Putamen (tissue), 1 donor: ENCODE measurements around the gene ANKS1A.

Experiments
- DNase-seq: peaks from one replicate; pipeline ENCODE4 v3.0.0-alpha.2; 2016; ENCODE audit warnings: low spot score

Gene ANKS1A

GRCh38 chr6:35042031-35042815 is 153.2 kb downstream of the ANKS1A start:
- no peak for DNase-seq

- DNase-seq: no peak
Measured at GRCh38 chr6:35043381-35044130, 154.5 kb downstream of the ANKS1A start.

GRCh38 chr6:35044145-35044745 is 155.2 kb downstream of the ANKS1A start:
- no peak for DNase-seq

DNA sequence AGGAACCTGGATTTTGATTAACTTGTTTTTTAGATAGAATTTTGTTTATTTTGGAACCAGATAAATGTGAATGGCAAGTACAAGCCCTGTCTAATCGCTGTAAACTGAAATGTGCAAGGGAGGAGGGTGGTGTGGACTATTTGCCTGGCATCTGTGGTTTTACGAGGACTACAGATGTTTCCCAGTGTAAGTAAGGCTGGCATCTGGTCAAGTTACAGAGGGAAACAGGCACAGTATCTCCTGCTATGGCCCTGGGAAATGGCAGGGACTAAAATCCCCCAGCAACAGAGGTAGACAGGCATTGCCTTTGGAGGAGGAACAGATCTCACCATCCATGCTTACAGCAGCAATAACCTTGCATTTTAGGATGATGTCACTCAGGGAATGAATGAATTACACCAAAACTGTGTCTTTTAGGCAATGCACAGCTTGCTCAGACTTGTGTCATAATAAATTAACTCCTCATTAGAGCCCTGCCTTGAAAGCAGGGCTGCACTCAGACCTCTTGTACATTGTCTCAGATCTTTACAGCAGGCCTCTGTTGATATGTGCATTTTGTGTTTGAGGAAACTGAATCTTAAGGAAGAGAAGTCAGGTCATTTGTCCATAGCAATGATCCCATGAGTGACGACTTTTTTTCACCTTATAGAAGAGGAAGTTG is 155.8 kb downstream of the ANKS1A start:
- DNase-seq: no peak

GRCh38 chr6:35046103-35046502 is 157.0 kb downstream of the ANKS1A start:
- no peak for DNase-seq

- DNase-seq: no peak
Measured at GRCh38 chr6:35046862-35047261, 157.8 kb downstream of the ANKS1A start.

DNA sequence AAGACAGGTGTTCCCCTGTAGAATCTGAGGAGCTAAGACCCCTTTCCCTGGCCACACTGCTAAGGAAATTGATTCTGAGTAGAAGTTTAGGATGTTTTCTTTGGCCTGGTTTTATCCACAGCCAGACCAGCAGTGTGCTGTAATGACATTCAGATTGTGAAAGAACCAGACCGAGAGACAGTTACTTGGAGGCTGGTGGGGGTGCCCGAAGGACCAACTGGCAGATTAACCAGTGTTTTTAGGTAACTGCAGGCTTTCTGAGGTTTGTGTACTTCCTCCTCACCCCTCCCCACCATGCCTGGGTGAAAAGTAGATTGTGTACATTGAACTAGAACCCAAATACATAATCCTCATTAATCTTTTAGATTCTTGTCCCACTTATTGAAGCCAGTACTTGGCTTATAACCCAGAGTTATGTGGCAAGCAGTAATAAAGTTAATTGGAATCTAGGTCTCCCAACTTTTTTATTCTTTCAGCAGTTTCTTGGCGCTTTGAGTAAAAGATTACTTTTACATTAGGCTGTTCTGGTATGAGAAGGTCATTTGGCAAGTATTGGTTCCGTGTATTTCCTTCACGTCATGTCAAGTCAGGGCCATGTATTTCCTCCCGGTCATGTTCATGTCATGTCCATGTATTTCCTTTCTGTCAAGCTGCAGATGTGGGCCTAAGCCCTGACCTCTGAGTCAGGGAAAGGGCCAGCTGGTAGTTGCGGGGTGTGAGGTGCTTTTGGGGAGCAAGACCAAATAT is 158.4 kb downstream of the ANKS1A start:
- no peak for DNase-seq

- peak; percentile 82 for DNase-seq
Measured at GRCh38 chr6:35048031-35048613, 159.1 kb downstream of the ANKS1A start.

GRCh38 chr6:35048631-35049083 is 159.6 kb downstream of the ANKS1A start:
- DNase-seq: peak; percentile 86

GRCh38 chr6:35049156-35049735 is 160.2 kb downstream of the ANKS1A start:
- no peak for DNase-seq

DNA sequence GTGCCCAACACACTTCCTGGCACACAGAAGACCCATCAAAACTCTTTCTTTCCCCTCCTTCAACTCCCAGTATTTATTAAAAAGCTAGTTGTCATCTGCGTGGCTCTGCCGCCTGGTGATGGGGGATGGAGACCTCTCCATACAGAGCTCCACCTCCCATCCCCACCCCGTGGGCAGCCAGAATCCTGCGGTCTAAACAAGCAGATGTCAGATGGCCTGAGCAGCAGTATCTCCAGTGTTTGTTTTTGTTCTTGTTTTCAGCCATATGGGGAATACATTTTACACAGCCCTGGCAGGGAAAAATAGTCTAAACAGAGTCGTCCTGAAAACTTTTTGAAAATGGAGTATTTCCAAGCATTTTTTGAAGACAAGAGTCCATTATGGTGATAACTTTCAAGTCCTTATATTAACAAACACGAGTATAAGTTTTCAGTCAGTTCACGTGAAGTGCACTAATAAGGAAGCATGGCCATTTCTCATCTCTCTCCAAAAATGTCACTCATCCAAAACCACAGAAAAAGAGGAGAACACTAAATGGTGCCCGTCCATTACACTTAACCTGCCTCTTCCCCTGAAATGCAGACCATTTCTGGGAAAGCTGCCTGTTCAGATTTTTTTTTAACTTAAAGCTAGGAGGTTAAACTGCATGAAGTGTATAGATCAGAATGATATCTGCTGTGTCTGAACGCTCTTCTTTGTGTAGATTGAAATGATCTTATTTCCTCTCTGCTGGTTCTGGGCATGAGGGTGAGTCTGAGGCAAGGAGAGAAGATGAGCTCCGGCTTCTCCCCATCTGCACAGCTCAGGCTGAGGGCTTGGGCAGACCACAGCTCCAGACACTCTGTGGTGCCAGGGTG is 161.1 kb downstream of the ANKS1A start:
- DNase-seq: peak; percentile 86

- DNase-seq: no peak
Measured at GRCh38 chr6:35050757-35051330, 161.8 kb downstream of the ANKS1A start.

DNA sequence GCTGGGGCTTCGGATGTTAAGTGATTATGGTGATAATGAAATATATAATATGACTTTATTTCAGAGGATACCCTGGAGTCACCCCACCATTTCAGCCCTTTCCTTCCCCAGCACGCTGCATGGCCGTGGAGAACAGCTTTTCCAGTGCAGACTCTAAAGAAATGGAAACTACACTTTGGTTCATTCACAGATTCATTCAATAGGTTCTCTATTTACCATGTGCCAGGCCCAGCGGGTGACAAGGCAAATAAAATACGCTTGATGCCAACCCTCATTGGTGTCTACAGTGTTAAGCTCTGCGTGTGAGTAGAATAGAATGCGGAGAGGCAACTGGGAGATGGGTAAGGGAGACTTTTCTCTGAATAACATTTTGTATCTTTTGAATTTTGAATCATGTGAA is 162.3 kb downstream of the ANKS1A start:
- peak; percentile 42 for DNase-seq

DNA sequence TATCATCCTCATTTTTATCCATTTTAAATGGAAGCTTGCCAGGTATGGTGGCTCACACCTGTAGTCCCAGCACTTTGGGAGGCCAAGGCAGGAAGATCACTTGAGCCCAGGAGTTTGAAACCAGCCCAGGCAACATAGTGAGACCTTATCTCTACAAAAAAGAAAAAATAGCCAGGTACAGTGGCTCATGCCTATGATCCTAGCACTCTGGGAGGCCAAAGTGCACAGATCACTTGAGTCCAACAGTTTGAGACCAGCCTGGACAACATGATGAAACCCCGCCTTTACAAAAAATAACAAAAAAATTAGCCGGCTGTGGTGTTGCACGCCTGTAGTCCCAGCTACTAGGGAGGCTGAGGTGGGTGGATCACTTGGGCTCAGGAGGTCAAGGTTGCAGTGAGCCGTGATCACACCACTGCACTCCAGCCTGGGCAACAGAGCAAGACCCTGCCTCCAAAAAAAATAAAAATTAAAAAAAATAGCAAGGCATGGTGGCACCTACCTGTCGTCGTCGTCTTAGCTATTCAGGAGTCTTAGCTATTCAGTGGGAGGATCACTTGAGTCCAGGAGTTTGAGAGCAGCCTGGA is 163.0 kb downstream of the ANKS1A start:
- no peak for DNase-seq

DNA sequence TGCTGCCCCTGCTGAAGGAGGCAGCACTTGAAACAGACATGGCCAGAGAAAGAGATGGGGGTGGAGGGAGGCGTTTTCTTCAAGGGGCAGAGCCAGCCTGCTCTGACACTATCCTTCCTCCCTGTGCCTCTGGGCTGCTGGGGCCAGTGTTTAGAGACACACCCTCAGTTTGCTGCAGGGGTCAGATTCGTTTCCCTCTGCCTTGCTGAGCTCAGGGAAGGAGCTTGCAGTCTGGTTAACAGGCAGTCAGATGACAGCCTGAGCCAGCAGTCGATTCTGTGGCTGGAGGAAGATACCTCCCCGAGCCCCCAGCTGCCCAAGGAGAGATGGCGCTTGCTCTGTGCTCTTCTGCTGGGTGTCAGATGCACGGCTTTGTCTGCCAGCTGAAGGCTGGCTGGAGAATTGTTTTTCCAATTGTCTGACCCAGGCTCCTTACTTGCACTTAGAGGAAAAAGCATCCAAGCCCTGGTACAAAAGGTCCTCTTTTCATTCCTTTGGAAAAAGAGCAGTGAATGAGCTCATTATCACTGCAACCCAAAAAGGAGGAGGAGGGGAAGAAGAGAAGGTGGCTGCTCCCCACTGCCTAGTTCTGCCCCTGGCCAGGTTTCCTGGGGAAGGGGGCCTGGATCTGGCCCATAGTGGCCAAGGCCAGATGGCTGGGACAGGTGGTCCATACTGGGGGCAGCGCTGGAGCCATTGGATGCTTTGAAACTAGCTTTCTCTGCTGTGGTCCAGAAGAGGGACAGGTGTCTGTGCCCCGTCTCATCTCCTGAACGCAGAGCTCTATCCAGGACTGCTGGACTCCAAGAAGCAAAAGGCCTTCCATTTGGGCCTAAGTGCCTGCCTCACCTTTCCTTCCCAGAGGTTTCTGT is 163.9 kb downstream of the ANKS1A start:
- DNase-seq: peak; percentile 81

DNA sequence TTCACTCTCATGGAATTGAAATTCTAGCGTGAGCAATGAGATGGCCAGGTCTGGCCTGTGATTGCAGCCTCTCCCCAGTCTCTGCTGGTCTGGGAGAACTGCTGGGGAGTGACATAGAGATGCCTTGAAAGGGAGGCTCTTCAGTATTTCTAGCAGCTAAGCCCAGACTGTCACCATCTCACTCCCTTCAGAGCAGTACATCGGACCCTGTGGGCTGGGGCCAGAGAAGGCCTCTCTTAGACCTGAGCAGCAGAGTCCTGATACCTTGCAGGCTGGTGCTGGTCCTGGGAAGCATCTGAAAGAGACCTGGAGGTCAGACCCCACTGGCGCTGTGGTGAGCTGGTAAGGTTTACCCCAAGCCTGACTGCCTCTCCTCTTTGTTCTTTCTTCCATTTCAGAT is 164.6 kb downstream of the ANKS1A start:
- DNase-seq: no peak

DNA sequence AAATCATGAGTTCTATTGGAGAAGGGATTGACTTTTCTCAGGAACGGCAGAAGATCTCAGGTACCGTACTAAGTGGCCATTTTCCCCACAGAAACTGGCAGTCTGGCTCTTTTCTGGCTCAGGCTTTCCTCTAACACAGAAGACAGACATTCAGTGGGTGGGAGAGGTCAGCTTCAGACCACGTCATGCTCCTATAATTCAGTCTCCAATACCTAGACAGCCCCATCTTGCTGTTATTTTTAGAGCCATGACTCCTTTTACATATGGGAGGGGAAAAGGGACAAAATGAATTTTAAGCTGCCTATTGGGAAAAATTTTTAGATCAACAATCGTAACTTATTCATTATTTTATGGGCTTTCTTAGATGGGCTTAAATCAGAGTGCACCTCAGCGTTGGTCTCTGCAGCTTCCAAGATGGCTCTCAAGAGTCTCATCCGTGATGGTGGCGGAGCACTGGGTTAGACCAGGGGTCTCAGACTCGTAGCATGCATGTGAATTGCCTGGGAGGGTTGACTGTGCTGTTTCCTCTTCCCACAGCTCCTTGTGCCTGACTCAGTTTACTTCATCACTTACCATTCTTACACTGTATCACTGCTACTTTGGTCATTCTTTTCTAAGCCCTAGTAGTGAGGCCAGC is 165.2 kb downstream of the ANKS1A start:
- DNase-seq: no peak

DNA sequence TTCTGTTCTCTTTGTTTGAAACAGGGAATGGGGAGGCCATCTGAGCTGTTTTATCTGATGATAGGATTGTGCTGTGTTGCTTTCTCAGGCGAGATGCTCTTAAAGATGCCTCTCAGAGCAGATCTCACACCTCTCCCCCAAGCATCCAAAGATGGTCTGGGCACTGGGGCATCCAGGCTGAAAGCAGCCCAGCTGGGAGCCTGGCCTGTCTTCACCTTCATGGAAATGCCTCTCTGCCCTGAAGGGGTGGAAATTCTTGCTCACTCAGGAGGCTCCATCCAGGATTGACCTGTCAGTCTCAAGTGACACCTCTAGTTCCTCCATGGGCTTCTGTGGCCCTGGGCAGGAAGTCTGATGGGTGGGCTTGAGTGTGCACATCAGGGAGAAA is 165.7 kb downstream of the ANKS1A start:
- no peak for DNase-seq
